Measurements from ENCODE around the gene CPSF4.
"Not testable (repeated sequence)": the region's sequence is repeated elsewhere in the genome, so short reads cannot be mapped to it uniquely, and the experiment has no call there.

CPSF4 gene

DNA sequence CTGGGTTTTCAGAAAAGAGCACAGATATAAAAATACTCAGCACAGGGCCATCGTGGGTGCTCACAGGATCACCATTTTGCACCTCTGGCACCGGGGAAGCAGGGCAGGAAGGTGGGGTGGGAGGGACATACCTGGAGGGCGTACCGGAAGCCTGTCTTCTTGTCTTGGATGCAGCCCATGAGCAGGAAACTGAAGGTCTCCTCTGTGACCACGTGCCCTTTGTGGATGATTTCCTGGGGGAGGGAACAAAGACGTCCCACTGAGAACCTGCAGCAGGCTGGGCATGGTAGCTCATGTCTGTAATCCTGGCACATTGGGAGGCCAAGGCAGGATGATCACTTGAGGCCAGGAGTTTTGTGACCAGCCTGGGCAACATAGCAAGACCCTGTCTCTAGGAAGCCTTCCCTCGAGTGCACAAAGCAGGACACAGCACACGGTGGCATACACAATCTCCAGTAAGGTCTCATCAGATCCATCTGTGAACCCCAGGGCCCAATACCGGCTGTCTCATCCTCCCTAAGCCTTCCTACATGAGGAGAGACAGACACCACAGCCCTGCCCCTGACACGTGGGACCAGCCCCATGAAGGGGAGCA lies 9.7 kb upstream of the CPSF4 start:
- Histone ChIP-seq H3K36me3 (ENCODE audit: control insufficient read depth, insufficient read depth, low read length) (no peaks in the 10 kb centered on the region), H3K4me3 (ENCODE audit: low read depth, low read length) (no peak overlapping the region)

DNA sequence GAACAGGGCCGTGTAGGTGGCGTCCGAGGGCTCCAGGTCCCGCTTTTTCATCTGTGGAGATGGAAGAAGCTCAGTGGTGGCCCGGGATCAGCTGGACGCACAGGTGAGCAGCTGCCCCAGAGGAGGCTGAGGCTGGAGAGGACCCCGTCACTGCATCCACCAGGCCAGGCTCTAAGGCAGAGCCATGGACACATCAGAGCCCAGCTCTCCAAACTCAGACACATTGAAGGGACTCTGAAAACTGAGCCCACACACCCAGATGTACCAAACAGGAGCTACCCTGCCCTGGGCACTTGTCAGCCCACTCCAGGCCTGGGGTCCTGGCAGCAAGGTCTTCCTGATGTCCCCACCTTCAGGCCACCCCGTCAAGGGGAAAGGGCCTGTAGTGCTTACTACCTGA lies 9.0 kb upstream of the CPSF4 start:
- Histone ChIP-seq H3K27me3 (ENCODE audit: control insufficient read depth, insufficient read depth, low read length) (no peaks in the 10 kb centered on the region), H3K4me1 (no peaks in the 10 kb centered on the region), H3K79me2 (no peaks in the 10 kb centered on the region), H3K27ac (no peak overlapping the region), H3K4me3 (ENCODE audit: low read depth, low read length) (no peak overlapping the region), H3K36me3 (ENCODE audit: control insufficient read depth, insufficient read depth, low read length) (no peaks in the 10 kb centered on the region), H3K9me3 (ENCODE audit: control insufficient read depth, low read length) (no peaks in the 10 kb centered on the region), H3K4me2 (ENCODE audit: low read length) (no peak overlapping the region), H2AFZ (no peak overlapping the region), H3K9ac (no peak overlapping the region)
- TF ChIP-seq, protein P1, sequence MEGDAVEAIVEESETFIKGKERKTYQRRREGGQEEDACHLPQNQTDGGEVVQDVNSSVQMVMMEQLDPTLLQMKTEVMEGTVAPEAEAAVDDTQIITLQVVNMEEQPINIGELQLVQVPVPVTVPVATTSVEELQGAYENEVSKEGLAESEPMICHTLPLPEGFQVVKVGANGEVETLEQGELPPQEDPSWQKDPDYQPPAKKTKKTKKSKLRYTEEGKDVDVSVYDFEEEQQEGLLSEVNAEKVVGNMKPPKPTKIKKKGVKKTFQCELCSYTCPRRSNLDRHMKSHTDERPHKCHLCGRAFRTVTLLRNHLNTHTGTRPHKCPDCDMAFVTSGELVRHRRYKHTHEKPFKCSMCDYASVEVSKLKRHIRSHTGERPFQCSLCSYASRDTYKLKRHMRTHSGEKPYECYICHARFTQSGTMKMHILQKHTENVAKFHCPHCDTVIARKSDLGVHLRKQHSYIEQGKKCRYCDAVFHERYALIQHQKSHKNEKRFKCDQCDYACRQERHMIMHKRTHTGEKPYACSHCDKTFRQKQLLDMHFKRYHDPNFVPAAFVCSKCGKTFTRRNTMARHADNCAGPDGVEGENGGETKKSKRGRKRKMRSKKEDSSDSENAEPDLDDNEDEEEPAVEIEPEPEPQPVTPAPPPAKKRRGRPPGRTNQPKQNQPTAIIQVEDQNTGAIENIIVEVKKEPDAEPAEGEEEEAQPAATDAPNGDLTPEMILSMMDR (IDR thresholded peaks at IDR 0.05) = no peak

More for the DNA sequence above, 9.7 kb upstream of the CPSF4 start:
- no peak overlapping the region for H3K4me2 ChIP-seq (ENCODE audit: low read length)
- H3K9me3 ChIP-seq (ENCODE audit: control insufficient read depth, low read length) = no peaks in the 10 kb centered on the region
- no peak overlapping the region for H2AFZ ChIP-seq
- H3K27ac ChIP-seq = no peak overlapping the region
- H3K4me1 ChIP-seq = no peaks in the 10 kb centered on the region
- H3K79me2 ChIP-seq = no peaks in the 10 kb centered on the region
- TF ChIP-seq, protein P1 (IDR thresholded peaks at IDR 0.05) = no peak
- H3K27me3 ChIP-seq (ENCODE audit: control insufficient read depth, insufficient read depth, low read length) = no peaks in the 10 kb centered on the region
- H3K9ac ChIP-seq = no peak overlapping the region

DNA sequence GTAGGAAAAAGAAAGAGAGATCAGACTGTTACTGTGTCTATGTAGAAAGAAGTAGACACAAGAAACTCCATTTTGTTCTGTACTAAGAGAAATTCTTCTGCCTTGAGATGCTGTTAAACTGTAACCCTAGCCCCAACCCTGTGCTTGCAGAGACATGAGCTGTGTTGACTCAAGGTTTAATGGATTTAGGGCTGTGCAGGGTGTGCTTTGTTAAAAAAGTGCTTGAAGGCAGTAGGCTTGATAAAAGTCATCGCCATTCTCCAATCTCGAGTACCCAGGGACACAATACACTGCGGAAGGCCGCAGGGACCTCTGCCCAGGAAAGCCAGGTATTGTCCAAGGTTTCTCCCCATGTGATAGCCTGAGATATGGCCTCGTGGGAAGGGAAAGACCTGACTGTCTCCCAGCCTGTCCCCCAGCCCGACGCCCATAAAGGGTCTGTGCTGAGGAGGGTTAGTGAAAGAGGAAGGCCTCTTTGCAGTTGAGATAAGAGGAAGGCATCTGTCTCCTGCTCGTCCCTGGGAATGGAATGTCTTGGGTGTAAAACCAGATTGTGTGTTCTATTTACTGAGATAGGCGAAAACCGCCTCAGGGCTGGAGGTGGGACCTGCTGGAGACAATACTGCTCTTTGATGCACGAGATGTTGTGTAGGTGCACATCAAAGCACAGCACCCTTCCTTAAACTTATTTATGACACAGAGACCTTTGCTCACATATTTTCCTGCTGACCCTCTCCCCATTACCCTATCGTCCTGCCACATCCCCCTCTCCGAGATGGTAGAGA lies 6.8 kb upstream of the CPSF4 start:
- not testable (repeated sequence) for H3K27me3 ChIP-seq (ENCODE audit: control insufficient read depth, insufficient read depth, low read length); H3K36me3 ChIP-seq (ENCODE audit: control insufficient read depth, insufficient read depth, low read length); H3K4me3 ChIP-seq (ENCODE audit: low read depth, low read length); H2AFZ ChIP-seq; H3K9me3 ChIP-seq (ENCODE audit: control insufficient read depth, low read length); H3K27ac ChIP-seq; H3K4me2 ChIP-seq (ENCODE audit: low read length); H3K9ac ChIP-seq; H3K4me1 ChIP-seq; H3K79me2 ChIP-seq

GRCh38 chr7:99433158-99433557 lies 5.6 kb upstream of the CPSF4 start:
- no peak overlapping the region for H2AFZ ChIP-seq
- TF ChIP-seq, protein P1 (IDR thresholded peaks at IDR 0.05) = no peak
- H3K4me1 ChIP-seq = no peaks in the 10 kb centered on the region
- H3K9ac ChIP-seq = no peak overlapping the region
- H3K36me3 ChIP-seq (ENCODE audit: control insufficient read depth, insufficient read depth, low read length) = no peaks in the 10 kb centered on the region
- no peaks in the 10 kb centered on the region for H3K27me3 ChIP-seq (ENCODE audit: control insufficient read depth, insufficient read depth, low read length)
- H3K27ac ChIP-seq = no peak overlapping the region
- no peak overlapping the region for H3K4me2 ChIP-seq (ENCODE audit: low read length)
- H3K9me3 ChIP-seq (ENCODE audit: control insufficient read depth, low read length) = no peaks in the 10 kb centered on the region
- no peak overlapping the region for H3K4me3 ChIP-seq (ENCODE audit: low read depth, low read length)
- H3K79me2 ChIP-seq = no peaks in the 10 kb centered on the region

DNA sequence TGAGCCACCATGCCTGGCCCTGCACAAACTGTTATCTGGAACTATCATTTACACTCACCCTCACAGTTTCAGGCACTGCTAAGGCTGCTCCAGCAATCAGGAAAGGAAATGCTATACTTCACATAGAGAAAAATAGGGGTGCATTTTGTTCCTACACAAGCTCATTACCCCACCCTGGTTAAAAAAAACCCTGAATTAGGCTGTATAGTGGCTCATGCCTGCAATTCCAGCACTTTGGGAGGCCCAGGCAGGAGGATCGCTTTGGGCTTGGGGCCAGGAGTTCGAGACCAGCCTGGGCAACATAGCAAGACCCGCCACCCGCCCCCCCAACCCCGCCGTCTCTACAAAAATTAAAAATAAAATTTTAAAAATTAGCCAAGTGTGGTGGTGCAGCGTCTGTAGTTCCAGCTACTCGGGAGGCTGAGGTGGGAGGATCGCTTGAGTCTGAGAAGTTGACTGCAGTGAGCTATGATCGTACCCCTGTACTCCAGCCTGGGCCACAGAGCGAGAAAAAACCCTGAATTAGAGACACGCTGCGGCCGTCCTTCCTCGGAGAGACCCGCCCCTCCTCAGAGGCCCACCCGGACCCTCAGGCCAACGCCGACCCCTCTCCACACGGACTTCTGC lies 684 bp upstream of the CPSF4 start:
- peak overlapping the region; percentile 91 for H2AFZ ChIP-seq
- H3K27ac ChIP-seq = peak overlapping the region; percentile 58
- TF ChIP-seq, protein P1 (IDR thresholded peaks at IDR 0.05) = no peak
- H3K36me3 ChIP-seq (ENCODE audit: control insufficient read depth, insufficient read depth, low read length) = no peaks in the 10 kb centered on the region
- peaks cover 5% of the 10 kb centered on the region for H3K4me1 ChIP-seq
- no peak overlapping the region for H3K9ac ChIP-seq
- H3K4me2 ChIP-seq (ENCODE audit: low read length) = peak overlapping the region; percentile 90
- H3K4me3 ChIP-seq (ENCODE audit: low read depth, low read length) = peak overlapping the region; percentile 91
- peaks cover 11% of the 10 kb centered on the region for H3K79me2 ChIP-seq
- H3K27me3 ChIP-seq (ENCODE audit: control insufficient read depth, insufficient read depth, low read length) = no peaks in the 10 kb centered on the region
- H3K9me3 ChIP-seq (ENCODE audit: control insufficient read depth, low read length) = no peaks in the 10 kb centered on the region

All from parathyroid adenoma (tissue), 2 donors.